NCI-H2029 treated with DMSO at 0.1 percent for 48 hours (cell line): ENCODE results near the gene COX6A1.
"Not testable (repeated sequence)": the region's sequence is repeated elsewhere in the genome, so short reads cannot be mapped to it uniquely, and the experiment has no call there.

Experiments
- DNase-seq: peaks from one replicate; lab custom pipeline; 2025; lab: John Stamatoyannopoulos, UW

COX6A1 gene

GRCh38 chr12:120468325-120468820 lies 30.5 kb downstream of the COX6A1 start:
- DNase-seq = no peak

DNA sequence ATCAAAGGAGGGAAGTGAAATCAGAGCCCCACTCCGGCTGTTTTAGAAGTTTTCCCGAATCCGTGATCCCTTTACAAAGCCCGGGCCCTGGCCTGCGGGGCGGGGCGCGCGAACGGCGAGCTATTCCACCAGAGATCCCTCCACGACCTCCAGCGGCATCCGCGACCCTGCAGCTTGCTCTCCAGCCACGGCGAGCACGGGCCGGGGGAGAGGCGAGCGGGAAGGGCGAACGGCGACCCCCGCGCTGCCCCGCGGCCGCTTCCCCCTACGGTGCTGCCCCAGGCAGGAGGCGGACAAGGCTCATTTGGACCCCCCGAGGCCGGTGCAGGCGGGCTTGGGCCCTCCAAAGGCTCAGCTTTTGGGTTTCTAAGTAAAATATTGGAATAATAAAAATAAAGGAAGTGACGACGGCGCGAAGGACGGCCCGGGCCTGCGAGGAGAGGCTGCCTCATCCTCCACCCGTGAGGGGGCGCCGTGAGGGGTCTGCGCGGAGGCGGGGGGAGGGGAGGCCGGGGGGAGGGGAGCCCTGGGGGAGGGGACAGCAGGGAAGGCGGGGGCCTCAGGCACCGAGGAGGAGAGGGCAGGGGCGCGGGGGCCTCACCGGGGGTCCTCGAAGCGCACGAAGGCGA lies 31.0 kb downstream of the COX6A1 start:
- no peak for DNase-seq

DNA sequence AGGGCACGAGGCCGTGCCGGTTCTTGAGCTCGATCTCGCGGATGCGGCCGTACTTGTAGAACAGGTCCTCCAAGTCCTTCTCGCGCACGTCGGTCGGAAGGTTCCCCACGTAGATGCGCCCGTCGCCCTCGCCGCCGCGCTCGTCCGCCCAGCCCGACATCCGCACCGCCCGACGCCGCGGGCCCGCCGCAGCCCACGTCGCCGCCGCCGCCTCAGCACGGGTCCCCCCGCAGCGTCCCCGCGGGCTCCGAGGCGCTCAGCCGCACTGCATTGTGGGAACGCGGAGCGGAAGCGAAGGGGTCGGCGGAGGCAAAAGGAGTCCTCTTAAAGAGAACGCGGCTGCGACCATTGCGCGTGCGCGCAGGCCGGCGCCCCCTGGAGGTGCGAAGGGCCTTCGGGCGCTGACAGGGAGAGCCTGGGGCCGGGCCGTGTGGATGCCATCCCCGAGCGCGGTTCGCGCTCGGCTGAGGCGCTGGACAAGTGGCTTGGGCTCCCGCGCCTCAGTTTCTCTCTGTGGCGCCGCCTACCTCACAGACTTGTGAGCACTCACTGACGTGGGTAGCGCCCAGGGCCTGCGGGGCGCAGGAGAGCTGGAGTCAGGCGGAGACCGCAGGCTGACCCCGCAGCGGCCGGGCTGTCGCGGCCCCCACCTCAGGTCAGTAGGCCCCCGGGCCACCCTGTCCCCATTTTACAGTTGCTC lies 31.7 kb downstream of the COX6A1 start, which contains the start of gene SRSF9:
TSS of gene SRSF9 (minus strand) at position 299 of the 700 bp plus-strand sequence. CDS start at position 160, 139 bp downstream.
- DNase-seq = peak; percentile 71

DNA sequence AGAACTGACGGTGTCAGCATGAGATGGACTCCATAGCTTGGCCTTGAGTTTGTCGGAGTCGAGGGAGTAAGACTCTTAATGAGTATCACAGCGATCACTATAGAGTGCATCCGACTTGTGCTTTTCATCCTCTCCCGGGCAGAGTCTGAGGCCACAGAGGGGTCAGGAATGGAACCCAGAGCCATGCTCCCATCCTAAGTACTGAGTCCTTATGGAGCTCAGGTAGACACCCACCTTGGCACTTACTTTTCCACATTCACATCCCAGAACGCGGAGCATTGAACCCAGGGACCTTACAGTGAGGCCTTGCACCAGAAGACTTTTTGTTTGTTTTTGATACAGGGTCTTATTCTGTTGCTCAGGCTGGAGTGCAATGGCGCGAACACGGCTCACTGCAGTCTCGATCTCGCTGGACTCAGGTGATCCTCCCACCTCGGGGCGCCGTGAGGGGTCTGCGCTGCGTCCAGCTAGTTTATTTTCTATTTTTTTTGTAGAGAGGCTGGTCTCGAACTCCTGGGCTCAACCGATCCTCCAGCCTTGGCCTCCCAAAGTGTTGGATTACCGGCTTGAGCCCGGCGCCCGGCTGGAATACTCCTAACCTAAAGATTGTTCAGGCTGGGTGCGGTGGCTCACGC lies 32.4 kb downstream of the COX6A1 start:
- no peak for DNase-seq

DNA sequence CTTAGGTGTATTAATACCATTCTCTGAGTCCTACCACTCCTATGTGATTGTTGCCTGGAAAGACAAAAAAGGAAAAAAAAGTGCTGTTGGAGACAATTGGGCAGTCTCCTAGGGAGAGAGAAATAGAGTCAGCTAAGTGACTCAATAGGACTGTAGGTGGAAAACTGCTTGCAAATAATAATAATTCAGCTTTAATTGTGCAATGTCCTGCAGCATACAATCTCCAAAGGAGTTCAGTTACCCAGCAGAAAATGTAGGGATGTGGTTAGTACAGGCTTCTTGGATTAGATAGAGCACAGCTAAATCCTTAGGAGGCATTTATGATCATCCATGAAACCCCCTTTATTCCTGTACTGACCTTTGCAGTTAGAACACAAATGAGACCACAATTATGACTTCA lies 34.6 kb downstream of the COX6A1 start:
- DNase-seq = no peak

DNA sequence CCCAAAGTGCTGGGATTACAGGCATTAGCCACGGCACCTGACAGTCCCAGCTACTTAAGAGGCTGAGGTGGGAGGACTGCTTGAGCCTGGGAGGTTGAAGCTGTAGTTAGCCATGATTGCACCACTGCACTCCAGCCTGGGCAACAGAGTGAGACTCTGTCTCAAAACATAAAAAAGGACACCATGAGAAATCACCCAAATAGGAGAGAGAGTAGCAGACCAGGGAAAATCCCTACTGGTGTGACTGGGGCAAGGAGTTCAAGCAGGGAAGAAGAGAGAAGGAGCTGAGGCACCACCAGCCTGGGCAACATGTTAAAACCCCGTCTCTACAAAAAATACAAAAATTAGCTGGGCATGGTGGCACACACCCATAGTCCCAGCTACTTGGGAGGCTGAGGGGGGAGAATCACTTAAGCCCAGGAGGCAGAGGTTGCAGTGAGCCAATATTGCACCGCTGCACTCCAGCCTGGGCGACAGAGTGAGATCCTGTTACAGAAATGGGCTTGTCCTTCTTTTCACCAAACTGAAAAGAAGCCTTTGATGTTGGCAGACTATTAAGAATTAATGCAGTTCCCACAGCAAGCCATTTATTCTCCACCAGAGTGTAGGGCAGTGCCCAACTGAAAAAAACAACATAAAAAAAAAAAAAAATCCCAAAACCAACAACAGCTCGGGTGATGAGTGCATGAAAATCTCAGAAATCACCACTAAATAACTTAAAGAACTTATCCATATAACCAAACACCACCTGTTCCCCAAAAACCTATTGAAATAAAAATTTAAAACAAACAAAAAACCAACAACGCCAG lies 36.1 kb downstream of the COX6A1 start:
- DNase-seq = no peak

GRCh38 chr12:120474616-120474960 lies 36.7 kb downstream of the COX6A1 start:
- DNase-seq = no peak

- no peak for DNase-seq
These were observed 37.7 kb downstream of the COX6A1 start for GRCh38 chr12:120475643-120476042.

GRCh38 chr12:120479458-120479857 lies 41.5 kb downstream of the COX6A1 start:
- DNase-seq = no peak

DNA sequence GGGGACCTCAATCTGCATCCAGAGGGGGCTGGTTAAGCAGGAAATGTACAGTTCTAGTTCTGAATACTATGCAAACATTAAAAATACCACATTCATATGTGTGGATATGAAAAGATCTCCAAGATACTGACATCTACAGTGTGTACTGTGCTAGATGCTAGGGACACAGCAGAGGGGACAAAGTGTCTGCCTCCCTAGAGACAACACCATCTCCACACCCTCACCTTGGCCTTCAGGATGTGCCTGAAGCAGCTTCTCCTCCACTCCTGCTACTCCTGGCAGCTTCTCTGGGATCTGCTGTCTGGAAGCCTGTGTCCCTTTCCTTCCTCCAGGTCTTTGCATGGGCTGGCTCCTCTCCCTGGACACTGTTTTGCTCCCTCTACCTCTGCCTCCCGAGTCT lies 42.3 kb downstream of the COX6A1 start:
- DNase-seq = no peak

- DNase-seq = no peak
These were observed 43.3 kb downstream of the COX6A1 start for GRCh38 chr12:120481022-120481767.

DNA sequence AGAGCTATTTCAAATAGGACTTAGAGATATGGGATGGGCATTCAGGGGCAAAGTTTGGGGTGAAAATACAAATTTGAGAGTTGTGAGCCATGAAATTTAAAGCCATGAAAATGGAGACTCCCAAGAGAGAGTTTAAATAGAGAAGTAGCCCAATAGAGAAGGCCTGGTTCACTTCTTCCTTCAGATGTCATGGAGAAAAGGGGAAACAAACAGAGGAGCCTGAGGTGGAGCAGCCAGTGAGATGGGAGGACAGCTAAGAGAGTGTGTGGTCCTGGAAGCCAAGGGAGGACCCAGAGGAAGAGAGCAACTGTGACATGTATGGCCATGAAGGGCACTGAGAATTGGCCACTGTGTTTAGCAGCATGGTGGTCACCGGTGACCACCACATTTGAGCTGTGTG lies 45.7 kb downstream of the COX6A1 start:
- no peak for DNase-seq

GRCh38 chr12:120485961-120486881 lies 48.3 kb downstream of the COX6A1 start:
- DNase-seq = no peak

DNA sequence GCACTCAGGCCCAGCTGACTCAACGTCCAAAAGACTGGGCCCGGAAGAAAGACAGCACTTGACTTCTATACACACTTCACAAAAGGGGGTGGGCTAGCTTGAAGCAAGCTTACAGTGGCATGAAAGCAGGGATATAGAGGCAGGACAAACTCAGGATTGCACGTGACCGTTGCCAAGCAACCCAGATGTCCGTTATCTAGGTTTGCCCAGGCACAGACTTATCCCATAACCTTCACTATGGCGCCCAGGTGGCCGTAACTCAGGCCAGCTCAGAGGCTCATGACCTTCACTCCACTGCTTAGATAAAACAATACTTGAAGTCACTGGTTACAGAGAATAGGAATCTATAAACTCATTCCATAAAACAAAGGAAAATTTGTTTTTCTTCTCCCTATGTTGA lies 49.6 kb downstream of the COX6A1 start:
- DNase-seq = not testable (repeated sequence)

- no peak for DNase-seq
These were observed 50.2 kb downstream of the COX6A1 start for GRCh38 chr12:120488057-120488640.

- no peak for DNase-seq
These were observed 51.1 kb downstream of the COX6A1 start for GRCh38 chr12:120489018-120489417.

DNA sequence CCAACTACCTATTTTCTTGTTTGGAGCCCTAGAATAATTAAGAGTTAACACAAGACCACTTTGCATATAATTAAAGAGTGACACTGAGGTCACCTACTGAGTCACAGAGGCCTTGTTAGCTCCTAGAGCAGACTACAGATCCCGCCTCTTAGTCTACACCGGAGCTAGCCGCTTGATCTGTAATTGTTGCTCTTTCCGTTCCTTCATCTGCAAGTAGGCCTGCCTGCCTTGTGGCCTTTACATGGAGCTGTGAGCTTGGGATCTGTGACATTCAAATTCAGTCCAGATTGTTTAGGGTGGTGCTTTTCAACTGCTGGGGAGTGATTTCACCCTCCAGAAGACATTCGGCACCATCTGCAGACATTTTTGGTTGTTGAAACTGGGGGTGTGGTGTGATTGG lies 52.4 kb downstream of the COX6A1 start:
- DNase-seq = no peak
